Superior temporal gyrus (tissue), 1 donor: Measurements from ENCODE around the gene AKAP8L.

Experiments used
- DNase-seq: peaks from one replicate; pipeline ENCODE4 v3.0.0-alpha.2; 2016; ENCODE audit errors: extremely low spot score

AKAP8L gene, protein sequence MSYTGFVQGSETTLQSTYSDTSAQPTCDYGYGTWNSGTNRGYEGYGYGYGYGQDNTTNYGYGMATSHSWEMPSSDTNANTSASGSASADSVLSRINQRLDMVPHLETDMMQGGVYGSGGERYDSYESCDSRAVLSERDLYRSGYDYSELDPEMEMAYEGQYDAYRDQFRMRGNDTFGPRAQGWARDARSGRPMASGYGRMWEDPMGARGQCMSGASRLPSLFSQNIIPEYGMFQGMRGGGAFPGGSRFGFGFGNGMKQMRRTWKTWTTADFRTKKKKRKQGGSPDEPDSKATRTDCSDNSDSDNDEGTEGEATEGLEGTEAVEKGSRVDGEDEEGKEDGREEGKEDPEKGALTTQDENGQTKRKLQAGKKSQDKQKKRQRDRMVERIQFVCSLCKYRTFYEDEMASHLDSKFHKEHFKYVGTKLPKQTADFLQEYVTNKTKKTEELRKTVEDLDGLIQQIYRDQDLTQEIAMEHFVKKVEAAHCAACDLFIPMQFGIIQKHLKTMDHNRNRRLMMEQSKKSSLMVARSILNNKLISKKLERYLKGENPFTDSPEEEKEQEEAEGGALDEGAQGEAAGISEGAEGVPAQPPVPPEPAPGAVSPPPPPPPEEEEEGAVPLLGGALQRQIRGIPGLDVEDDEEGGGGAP

DNA sequence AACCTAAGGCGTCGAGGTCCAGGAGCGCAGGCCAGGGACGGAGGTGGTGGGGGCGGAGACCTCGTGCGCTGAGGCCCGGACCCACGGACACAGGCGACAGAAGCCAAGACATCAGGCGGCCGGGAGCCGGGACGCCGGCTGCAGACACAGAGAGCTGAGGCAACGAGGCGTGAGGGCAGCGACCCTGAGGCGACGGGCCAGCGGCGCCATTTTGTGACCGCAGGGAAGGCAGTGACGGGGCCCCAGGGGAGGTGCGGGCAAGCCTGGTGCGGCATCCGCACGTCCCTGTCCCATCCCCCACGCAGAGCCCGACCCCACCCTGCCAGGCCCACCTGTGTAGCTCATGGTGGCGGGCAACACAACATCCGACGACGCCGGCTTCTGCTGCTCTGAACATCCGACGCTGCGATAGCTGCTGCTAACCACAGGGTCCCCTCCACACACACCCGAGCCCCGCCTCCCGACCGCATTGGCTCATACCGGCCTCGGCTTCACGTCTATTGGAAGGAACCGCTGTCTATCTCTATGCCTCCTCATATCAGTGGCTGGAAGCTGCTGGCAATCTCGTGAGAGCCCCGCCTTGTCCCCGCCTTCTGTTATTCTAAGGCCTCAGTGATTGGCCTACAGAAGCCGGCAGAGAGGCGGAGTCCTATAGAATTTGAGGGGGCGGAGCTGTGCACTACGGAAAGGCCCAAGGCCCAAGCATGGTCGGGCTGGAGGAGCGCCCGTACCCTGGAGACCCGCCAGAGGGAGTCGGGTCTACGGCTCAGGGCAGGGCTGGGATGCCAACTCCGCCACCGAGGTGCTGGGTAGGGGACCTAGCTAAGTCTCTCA, at the start of gene AKAP8L:
Gene AKAP8L, minus strand, starts transcription at position 410 of the 834 bp plus-strand sequence. Its CDS starts 65 bp downstream, at position 345.
- peak; percentile 99 for DNase-seq

DNA sequence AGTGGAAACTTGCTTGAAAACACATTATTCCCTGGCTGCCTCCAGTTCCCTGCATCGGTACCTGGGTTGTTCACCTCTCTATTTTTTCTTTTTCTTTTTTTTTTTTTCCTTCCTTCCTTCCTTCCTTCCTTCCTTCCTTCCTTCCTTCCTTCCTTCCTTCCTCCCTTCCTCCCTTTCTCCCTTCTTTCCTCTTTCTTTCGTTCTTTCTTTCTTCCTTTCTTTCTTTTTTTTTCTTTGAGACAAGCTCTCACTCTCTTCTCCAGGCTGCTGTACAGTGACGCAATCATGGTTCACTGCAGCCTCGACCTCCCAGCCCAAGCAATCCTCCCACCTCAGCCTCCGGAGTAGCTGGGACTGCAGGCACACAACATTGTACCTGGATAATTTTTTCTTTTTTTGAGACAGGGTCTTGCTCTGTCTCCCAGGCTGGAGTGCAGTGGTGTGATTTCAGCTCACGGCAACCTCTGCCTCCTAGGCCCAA, 49.0 kb upstream of the AKAP8L start:
- DNase-seq = no peak

DNA sequence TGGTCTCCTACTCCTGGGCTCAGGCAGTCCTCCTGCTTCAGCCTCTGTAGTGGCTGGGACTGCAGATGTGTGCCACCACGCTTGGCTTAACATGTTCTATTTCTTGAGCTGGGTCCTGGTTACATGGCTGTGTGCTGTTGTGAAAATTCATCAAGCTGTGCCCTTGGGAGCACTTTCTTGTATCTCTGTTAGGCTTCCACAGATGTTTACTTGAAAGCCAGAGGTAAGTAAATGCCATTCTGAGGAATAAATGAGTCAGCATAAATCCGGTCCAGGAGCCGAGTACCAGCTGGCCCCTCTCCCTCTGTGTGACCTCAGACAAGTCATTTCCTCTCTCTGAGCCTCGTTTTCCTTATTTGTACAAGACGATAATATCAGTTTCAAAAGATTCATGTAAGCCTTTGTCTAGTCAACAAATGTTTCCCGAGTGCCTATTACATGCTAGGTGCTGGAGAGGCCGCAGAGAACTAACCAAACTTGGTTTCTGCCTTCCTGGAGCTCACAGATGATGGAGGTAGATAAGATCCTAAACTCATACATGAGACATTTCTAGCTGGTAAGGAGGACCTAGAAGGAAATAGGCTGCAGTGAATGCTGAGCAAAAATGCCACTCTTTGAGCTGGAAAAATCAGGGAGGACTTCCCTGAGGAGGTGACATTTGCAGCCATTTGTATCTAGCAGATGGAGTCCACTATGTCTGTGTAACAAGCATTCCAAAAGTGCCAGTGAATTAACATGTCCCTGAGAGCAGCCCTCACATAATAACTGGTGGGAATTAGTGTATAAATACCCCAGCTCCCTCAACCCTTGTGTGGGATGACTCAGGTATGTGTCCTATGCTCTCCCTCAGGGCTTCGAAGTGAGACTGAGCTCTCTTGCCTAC, 48.3 kb upstream of the AKAP8L start:
- no peak for DNase-seq

DNA sequence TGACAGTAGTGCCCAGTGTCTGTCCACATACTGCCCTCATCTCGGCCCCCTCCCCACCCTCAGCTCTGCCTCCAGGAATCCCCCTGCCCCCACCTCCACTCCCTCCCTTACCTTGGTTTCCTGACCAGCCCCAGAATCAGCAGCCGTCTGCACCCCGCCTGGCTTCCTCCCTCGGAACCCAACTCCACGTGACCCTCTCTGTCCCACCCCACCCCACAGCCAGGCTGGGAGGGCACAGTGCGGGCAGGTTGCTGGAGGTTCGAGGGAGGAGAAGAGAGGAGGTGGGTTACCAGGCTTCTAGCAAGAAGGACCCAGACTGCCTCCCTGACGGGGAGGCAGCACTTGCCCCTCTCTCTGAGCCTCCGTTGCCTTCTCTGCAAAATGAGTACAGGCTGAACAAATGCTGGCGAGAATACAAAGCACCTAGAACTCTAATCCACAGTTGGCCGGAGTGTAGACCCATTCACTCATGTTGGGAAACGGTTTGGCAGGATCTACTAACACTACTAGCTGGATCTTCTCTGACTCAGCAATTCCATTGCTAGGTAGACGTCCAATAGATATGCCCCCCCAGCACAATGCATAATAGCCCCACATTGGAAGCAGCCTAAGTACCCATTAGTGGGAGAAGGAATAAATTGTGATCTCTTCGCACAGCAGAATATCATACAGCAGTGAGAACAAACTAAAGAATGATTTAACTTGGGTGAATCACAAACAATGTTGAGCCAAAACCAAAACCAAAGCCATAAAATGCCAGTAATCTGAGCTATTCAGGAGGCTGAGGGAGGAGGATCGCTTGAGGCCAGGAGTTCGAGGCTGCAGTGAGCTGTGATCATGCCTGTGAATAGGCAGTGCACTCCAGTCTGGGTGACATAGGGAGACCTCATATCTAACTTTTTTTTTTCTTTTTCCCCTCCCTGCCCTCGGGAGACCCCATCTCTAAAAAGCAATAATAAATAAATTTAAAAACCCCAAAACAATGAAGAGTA, 45.9 kb upstream of the AKAP8L start, which contains the start of gene RASAL3:
Gene RASAL3, minus strand, starts transcription at position 151 of the 992 bp plus-strand sequence. CDS start 186 bp downstream, outside the sequence.
- DNase-seq = no peak

DNA sequence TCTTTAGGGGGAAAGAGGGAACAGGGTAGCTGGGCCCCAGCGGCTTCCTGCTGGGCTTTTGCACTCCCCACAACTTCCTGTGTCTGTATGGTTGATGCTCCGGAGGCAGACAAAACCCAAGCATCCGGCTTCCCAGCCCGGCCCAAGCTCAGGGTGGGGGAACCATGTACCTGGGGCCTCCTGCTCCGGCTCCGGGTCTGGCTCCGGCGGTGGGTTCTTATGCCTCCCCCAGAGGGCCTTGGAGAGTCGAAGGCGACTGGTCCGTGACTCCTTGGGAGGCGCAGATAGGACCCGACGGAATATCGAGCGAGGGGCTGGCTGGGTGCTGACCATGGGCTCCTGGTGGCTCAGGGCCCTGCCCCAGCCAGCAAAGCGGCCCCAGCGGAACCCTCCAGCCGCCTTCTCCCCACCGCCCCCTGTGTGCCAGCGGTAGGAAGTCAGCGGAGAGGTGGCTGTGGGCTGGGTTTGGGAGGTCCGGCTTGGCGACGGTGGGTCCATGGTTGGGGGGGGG, 45.1 kb upstream of the AKAP8L start:
- no peak for DNase-seq

DNA sequence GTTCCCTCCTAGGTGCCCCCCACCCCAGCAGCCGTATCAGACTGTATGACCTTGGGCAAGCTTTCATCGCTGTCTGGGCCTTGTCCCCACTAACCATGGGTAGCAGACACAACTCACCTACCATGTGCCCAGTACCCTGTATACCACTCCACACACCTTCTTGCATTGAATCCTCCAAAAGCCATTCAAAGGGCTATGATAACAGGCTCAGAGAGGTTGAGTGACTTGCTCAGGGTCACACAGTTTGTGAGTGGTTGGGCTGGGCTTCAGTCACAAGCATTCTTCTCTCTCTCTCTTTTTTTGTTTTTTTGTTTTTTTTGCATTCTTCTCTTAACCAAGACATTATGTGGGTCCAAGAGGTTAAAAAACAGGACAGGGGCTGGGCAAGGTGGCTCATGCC, 42.9 kb upstream of the AKAP8L start:
- no peak for DNase-seq

DNA sequence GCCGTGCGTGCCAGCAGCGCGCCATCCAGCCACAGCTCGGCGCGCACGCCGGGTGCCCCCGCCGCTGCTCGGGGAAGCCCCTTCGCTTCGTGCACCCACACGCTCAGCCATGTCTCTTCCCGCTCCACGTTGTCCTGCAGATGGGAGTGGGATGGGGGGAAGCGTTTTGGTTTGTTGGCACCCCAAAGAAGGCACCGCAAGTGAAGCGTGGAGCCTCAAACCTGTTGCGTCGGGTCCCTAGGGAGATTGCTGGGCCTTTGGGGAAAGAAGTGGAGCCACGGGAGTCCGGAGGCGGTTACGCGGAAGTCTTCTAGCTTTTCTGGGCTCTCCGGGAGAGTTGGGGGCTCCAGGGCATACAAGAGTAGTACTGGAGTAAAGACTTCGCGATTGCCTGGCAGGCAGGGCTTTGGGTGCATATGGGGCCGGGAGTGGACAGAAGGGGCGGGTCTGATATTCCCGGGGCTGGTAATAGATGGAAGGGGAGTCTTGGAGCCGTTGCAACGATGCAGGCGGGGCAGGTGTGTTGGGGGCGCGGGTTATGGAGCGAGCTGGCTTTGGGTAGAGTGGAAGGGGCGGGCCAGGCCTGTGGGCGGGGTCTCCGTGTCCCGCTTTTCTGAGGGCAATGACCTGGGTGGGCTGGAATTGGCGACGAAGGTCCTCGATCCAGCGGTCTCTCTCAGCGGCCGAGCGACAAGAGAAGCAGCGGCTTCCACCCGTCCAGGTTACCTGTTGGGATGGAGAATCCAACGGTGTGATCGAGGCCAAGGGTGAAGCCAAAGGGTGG, 39.1 kb upstream of the AKAP8L start:
- no peak for DNase-seq

DNA sequence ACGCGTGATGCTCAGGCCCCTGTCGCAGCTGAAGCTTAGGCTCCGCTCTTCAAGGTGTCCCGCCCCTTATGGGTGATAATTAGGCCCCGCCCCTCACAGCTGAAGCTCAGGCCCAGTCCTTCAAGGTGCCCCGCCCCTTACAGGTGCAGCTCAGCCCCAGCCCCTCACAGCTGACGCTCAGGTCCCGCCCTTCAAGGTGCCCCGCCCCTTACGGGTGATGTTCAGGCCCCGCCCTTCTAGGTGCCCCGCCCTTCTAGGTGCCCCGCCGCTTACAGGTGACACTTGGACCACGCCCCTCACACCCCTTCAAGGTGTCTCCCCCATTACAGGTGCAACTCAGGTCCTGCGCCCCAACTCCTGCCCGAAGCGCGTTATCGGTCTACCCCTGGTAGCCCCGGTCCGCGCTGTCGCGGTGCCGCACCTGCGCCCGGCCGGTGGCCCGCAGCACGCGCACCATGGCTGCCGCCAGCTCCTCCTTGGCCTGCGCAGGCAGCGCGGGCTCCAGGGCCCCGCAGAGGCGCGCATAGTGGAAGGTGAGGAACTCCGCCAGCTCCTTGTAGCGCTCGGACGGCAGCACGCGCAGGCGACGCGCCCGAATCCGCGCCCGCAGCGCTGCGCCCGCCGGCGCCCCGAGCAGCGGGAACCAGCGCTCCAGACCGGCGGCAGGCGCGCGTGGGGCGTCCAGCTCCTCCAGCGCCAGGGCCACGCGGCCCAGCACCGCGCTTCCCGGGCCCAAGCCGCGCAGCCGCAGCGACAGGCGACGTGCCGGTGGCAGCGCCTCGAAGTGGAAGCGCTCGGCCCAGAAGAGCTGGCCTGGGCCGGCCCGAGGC, 38.3 kb upstream of the AKAP8L start:
- no peak for DNase-seq

DNA sequence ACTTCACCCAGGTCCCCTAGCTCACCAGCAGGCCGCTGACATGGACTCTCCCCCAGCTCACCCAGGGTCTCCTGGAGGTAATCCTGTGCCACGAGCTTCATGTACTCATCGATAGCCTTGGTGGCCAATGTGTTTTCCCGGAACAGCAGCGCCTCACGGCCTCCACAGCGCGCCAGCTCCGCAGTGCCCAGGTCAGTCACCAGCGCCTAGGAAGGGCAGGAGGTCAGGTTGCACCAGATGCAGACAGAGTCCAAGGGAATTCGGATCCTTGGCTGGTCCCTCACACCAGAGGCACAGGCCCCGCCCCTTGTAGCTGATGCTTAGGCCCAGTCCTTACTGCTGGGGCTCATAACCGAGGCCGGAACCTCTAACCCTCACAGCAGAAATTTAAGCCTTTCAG, 37.7 kb upstream of the AKAP8L start:
- no peak for DNase-seq

DNA sequence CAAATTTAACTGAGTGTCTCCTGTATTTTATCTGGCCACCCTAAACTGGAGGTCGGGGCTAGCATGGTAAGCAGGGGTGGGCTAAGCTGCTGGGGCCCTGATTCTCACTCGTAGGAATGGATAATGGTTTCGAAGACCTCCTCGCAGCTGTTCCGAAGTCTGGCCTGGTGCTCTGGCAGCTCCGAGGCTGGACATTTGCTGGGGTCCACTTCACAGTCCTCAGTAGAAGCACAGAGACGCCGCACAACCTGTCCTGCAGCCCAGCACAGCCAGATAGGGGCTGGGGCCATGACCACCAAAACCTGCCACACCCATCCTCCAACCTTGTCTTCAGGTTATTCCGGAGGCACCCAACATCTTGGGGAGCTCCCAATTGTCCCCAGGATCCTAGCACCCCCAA, 37.2 kb upstream of the AKAP8L start:
- DNase-seq = no peak

DNA sequence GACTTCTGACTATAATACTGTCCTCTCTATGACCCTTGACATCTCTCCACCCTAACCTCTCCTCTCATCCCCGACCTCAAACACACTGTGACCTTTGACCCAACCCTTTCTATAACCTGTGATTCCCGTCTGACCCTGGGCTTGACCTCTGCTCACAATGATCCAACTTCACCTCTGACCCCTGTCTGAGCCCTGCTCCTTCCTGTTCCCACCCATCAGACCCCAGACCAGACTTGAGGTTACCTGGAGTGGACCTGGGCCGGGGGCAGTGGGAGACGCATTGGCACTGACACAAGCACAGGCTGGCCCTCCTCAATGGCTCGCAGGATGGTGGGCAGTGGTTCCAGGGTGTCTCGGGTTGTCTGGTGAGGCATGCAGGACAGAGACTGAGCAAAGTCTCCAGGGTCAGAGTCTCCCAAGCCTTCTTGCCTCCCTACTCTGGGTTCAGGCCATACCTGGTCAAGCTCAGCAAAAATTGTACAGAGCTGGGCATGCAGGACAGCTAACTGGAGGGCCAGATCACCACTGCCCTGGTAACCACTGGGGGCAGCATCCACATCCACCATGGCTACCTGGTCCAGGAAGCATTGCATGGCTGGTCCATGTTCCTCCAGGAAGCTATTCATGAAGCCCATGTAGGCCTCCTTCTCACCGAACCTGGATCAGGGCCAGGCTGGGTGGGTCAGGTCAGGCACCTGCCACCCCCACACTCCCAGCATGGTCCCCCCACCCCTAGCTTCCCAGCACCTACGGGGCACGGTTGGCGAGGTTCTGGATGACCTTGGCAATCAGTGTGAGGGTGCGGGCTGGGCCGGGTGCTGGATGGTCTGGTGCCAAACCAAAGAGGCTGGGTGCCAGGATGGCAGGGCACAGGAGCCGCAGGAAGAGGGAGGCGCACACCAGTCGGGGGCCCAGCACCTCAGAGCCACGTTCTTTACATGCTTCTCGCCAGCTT, 35.4 kb upstream of the AKAP8L start:
- no peak for DNase-seq

DNA sequence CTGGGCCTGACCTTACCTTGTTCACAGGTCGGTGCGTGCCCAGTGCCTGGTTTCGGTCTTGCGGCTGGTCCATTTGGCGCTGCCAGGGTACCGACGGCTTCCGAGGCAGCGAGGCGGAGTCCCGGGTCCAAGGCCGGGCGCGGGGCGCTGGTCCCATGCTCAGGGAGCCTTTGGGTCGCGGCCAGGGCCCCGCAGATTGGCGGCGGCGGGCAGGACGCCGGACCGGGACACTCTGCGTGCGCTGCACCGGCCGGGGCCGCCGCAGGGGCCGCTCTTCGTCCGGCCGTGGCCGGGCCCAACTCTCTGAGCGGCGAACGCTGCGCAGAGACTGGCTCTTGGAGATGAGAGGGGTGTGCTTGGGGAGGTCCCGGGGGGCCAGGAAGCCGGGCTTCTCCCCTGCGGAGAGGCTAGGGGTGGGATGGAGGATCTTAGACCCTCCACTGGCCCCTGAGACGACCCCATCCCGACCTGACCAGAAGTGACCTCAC, 34.3 kb upstream of the AKAP8L start:
- no peak for DNase-seq

DNA sequence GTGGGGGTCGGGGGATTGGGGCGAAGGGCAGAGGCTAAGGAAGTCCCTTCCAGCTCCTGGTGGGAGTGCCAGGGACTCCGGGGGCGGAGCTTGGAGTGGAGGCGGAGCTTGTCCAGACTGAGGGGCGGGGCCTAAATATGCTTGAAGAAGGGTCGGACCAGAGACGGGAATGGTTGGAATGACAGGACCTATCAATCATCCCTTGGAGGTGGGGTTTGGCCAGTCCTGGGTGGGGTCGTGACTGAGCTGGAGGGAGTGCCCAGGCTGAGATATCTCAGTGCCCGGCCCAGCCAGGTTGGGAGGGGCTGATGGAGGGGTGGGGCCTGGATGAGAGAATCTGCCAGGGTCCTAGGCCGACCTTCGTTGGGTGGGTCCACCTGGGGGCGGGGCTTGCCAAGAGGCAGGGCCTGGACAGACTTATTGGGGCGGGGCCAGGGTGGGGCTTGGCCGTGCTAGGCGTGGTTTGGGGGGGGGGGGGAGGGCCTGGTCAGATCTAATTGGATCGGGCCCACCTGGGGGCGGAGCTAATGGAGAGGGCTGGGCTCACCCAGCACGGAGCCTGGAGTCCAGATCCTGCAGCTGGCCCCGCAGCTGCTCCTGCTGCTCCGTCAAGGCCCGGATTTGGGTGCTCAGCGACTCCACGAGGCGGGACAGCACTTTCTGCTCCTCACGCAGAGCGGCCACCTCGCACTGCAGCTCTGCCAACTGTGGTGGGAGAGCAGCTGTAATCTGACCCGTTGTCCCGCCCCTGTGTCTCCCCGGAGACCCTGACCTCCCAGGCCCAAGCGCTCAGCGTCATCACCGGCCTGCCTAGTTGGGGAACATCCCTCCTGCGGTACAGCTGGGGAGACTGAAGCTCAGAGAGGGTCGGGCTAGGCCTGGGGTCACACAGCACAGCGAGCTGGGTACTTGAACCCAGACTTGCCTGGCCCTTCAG, 33.6 kb upstream of the AKAP8L start:
- no peak for DNase-seq

DNA sequence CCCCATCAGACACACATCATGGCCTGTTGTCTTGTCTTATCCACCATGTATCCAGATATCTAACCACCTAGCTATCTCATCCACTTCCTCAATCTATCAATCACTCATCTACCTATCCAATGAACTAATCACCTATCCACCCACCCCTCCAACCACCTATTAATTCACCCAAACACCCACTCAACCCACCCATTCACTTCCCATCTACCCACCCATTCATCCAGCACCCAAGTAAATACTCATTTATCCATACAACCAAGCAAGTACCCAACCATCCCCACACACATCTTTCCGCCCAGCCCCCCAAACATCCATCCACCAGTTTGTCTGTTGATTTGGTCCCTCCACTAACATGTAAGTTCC, 31.7 kb upstream of the AKAP8L start:
- no peak for DNase-seq
